Suppressor macrophage treated with lipopolysaccharide for 1 hour (primary cell): ENCODE data around the gene C2orf81.
"Not testable (repeated sequence)": the region's sequence is repeated elsewhere in the genome, so short reads cannot be mapped to it uniquely, and the experiment has no call there.

Source experiments
- DNase-seq, 3 donors: peaks; one replicate each; pipeline ENCODE4 v3.0.0-alpha.2; 2020 to 2022

C2orf81 gene

GRCh38 chr2:74423231-74424095 lies 2.0 kb upstream of the C2orf81 start:
- no peak for DNase-seq

GRCh38 chr2:74420443-74421103 lies 846 bp downstream of the C2orf81 start:
- not testable (repeated sequence) for DNase-seq

- DNase-seq, result no peak
Measured at GRCh38 chr2:74420006-74420405, 1.4 kb downstream of the C2orf81 start.

GRCh38 chr2:74419345-74419744 lies 2.1 kb downstream of the C2orf81 start:
- peak in 1 of 3 donors; percentile 40 for DNase-seq

GRCh38 chr2:74418312-74418711 lies 3.1 kb downstream of the C2orf81 start:
- DNase-seq, result no peak

GRCh38 chr2:74417763-74418162 lies 3.7 kb downstream of the C2orf81 start:
- no peak for DNase-seq

GRCh38 chr2:74417197-74417596 lies 4.2 kb downstream of the C2orf81 start:
- DNase-seq, result peak in 1 of 3 donors; percentile 15

GRCh38 chr2:74416778-74417177 lies 4.6 kb downstream of the C2orf81 start:
- DNase-seq, result peak in 1 of 3 donors; percentile 18

GRCh38 chr2:74415762-74416395 lies 5.5 kb downstream of the C2orf81 start:
- DNase-seq, result peak in 1 of 3 donors; percentile 7

GRCh38 chr2:74414881-74415761 lies 6.3 kb downstream of the C2orf81 start:
- peak in 2 of 3 donors; percentile 24 to 46 for DNase-seq

GRCh38 chr2:74414441-74414840 lies 7.0 kb downstream of the C2orf81 start:
- DNase-seq, result no peak

GRCh38 chr2:74413001-74413698 lies 8.3 kb downstream of the C2orf81 start:
- DNase-seq, result peak; percentile 22 to 36 (median 29)

- no peak for DNase-seq
Measured at GRCh38 chr2:74407682-74408081, 13.7 kb downstream of the C2orf81 start.

GRCh38 chr2:74406035-74406434 lies 15.4 kb downstream of the C2orf81 start:
- no peak for DNase-seq

GRCh38 chr2:74401891-74402290 lies 19.5 kb downstream of the C2orf81 start:
- DNase-seq, result no peak

GRCh38 chr2:74399785-74400184 lies 21.6 kb downstream of the C2orf81 start:
- DNase-seq, result peak; percentile 49 to 56 (median 53)

GRCh38 chr2:74396149-74396548 lies 25.3 kb downstream of the C2orf81 start:
- DNase-seq, result no peak

GRCh38 chr2:74393525-74393924 lies 27.9 kb downstream of the C2orf81 start:
- no peak for DNase-seq

- DNase-seq, result no peak
Measured at GRCh38 chr2:74392449-74392743, 29.0 kb downstream of the C2orf81 start.

GRCh38 chr2:74391580-74392448 lies 29.6 kb downstream of the C2orf81 start:
- peak; percentile 95 to 98 (median 96) for DNase-seq

- peak in 2 of 3 donors; percentile 20 to 29 for DNase-seq
Measured at GRCh38 chr2:74391209-74391579, 30.2 kb downstream of the C2orf81 start.
